K562 (cell line): ENCODE data around the gene OSBPL1A.

ENCODE experiments used
- CBX3 ChIP-seq, 2 experiments: IDR thresholded peaks; 1 replicate in 1 of 2; 2 replicates in 1 of 2; pipeline ENCODE4 v1.6.1; 2012; ENCODE audit warnings: inconsistent platforms in 2 of 2, low read length in 2 of 2, borderline replicate concordance in 1 of 2, control low read depth in 1 of 2
- CBX5 ChIP-seq: IDR thresholded peaks from 2 replicates; pipeline ENCODE4 v1.6.1; 2014; ENCODE audit warnings: low read depth, borderline replicate concordance
- CTCF ChIP-seq, 3 experiments: IDR thresholded peaks in 2 of 3; conservative IDR thresholded peaks in 1 of 3; 2 replicates each; pipeline ENCODE4 v1.5.1; 2011 to 2012; ENCODE audit warnings: low read length in 3 of 3, mild to moderate bottlenecking in 3 of 3, control low read depth in 2 of 3, improper control_type of control experiment in 1 of 3, inconsistent platforms in 1 of 3, low read depth in 1 of 3, mixed read lengths in 1 of 3, moderate library complexity in 1 of 3; ENCODE audit not compliant: insufficient read depth in 2 of 3
- SMARCA5 ChIP-seq: fragments of 450-650 bp; IDR thresholded peaks from 2 replicates; pipeline ENCODE4 v1.6.1; 2016

- TF ChIP-seq CBX5 (no peak), CTCF (IDR thresholded peaks at IDR 0.05 in 2 of 3, conservative IDR thresholded peaks at IDR 0.05 in 1 of 3; ENCODE audit: insufficient read depth in 2 of 3, low read depth in 1 of 3, low read length in 3 of 3) (no peak), CBX3 (IDR thresholded peaks at IDR 0.05; ENCODE audit: borderline replicate concordance in 1 of 2, low read length in 2 of 2) (no peak), SMARCA5 (no peak)
Measured at GRCh38 chr18:24160086-24160485, 237.5 kb downstream of the OSBPL1A start.
